ENCODE measurements around the gene CRTC1. TPM values are rescaled to one million over a fixed set of nuclear protein-coding genes. Genes with fewer than 3 reads are reported as not detected.

CRTC1 gene
- total and polyA plus RNA-seq, 5 donors = 9.2 to 15.1 (median 12.9) TPM

- ATAC-seq = peak; percentile 79 to 85
- H3K27ac ChIP-seq (ENCODE audit: low read length) = no peak overlapping the region
- WGBS = 46% methylated on average over 38 of the region's 38 CpGs
- DNase-seq = peak; percentile 80 to 95 (median 93)
- H3K4me3 ChIP-seq (ENCODE audit: low read length) = no peak overlapping the region
- no peaks in the 10 kb centered on the region for H3K27me3 ChIP-seq (ENCODE audit: control insufficient read depth, insufficient read depth)
- intact Hi-C loops (cut with DNase I) = no loop called here
- no peaks in the 10 kb centered on the region for H3K9me3 ChIP-seq (ENCODE audit: control insufficient read depth, low read length)
- peaks cover 14% of the 10 kb centered on the region for H3K4me1 ChIP-seq (ENCODE audit: control insufficient read depth, insufficient read depth, low read length)
Observed at GRCh38 chr19:18742838-18743783, 59.6 kb downstream of the CRTC1 start.

DNA sequence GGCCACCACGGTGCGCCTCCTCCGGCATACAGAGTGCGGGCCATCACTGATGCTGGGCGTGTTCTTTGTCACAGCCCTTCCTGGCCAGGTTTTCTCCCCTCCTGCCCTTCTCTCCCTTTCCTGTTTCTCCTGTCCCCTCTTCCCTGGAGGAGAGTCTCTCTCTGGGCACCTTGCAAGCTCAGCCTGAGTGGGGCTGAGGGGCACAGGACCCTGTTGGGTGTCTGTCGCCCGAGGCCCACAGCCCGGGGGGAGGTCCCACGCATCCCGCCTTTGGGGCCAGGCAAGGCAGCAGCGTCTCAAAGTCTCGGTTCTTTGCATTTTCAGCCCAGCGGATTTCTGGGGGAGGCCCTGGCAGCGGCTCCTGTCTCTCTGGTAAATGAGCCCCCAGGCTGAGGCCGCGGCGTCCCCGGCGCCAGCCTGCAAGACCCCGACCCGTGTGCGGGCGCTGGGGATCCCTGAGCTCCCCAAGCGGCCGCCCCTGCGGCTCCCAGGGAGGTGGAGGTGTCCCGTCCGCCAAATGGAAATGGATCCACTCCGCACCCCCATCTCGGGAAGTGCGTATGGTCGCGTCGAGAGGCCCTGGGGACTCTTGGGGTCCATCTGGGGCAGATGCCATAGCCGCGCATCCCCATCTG lies 60.4 kb downstream of the CRTC1 start:
- intact Hi-C loops (cut with DNase I) = no loop called here
- no peak overlapping the region for H3K27ac ChIP-seq (ENCODE audit: low read length)

GRCh38 chr19:18745012-18745735 lies 61.7 kb downstream of the CRTC1 start:
- H3K27ac ChIP-seq (ENCODE audit: low read length) = no peak overlapping the region
- WGBS = 83% methylated on average over 26 of the region's 26 CpGs
- H3K4me1 ChIP-seq (ENCODE audit: control insufficient read depth, insufficient read depth, low read length) = peaks cover 14% of the 10 kb centered on the region
- DNase-seq = no peak
- intact Hi-C loops (cut with DNase I) = no loop called here
- no peak overlapping the region for H3K4me3 ChIP-seq (ENCODE audit: low read length)
- ATAC-seq = no peak
- no peaks in the 10 kb centered on the region for H3K9me3 ChIP-seq (ENCODE audit: control insufficient read depth, low read length)
- H3K27me3 ChIP-seq (ENCODE audit: control insufficient read depth, insufficient read depth) = no peaks in the 10 kb centered on the region

More for the DNA sequence above, 60.4 kb downstream of the CRTC1 start:
- Histone ChIP-seq H3K4me3 (ENCODE audit: low read length) (no peak overlapping the region), H3K9me3 (ENCODE audit: control insufficient read depth, low read length) (no peaks in the 10 kb centered on the region), H3K27me3 (ENCODE audit: control insufficient read depth, insufficient read depth) (no peaks in the 10 kb centered on the region), H3K4me1 (ENCODE audit: control insufficient read depth, insufficient read depth, low read length) (peaks cover 14% of the 10 kb centered on the region)
- ATAC-seq = no peak
- DNase-seq = no peak
- WGBS = 86% methylated on average over 36 of the region's 36 CpGs

DNA sequence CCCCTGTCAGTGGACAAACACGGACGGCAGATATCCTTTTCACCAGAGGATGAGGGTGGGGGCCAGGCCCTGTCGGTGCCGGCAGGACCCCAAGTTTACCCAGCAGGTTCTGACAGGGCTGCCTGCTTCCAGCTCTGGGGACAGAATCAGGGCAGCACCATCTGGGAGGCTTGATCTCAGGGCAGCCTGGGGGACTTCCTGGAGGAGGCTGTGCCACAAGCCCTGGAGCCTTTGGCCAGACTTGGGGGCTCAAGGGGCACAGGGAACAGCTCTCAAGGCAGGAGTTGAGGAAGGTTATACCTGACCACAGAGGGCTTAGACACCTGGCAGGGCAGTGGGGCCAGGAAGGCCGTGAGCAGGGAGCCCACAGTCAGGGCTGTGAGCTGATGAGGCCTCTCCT lies 62.5 kb downstream of the CRTC1 start:
- H3K4me3 ChIP-seq (ENCODE audit: low read length) = no peak overlapping the region
- 83% methylated on average over 5 of the region's 5 CpGs for WGBS
- ATAC-seq (no peak), DNase-seq (no peak)
- intact Hi-C loops (cut with DNase I) = no loop called here
- no peak overlapping the region for H3K27ac ChIP-seq (ENCODE audit: low read length)
- H3K4me1 ChIP-seq (ENCODE audit: control insufficient read depth, insufficient read depth, low read length) = peaks cover 14% of the 10 kb centered on the region
- no peaks in the 10 kb centered on the region for H3K9me3 ChIP-seq (ENCODE audit: control insufficient read depth, low read length)
- no peaks in the 10 kb centered on the region for H3K27me3 ChIP-seq (ENCODE audit: control insufficient read depth, insufficient read depth)

- no peaks in the 10 kb centered on the region for H3K27me3 ChIP-seq (ENCODE audit: control insufficient read depth, insufficient read depth)
- WGBS = 56% methylated on average over 29 of the region's 29 CpGs
- no peak overlapping the region for H3K4me3 ChIP-seq (ENCODE audit: low read length)
- H3K9me3 ChIP-seq (ENCODE audit: control insufficient read depth, low read length) = no peaks in the 10 kb centered on the region
- DNase-seq = peak in 1 of 3 donors; percentile 67
- no peak overlapping the region for H3K27ac ChIP-seq (ENCODE audit: low read length)
- peaks cover 8% of the 10 kb centered on the region for H3K4me1 ChIP-seq (ENCODE audit: control insufficient read depth, insufficient read depth, low read length)
- ATAC-seq = no peak
- intact Hi-C loops (cut with DNase I) = no loop called here
Observed at GRCh38 chr19:18746401-18747325, 63.2 kb downstream of the CRTC1 start.

DNA sequence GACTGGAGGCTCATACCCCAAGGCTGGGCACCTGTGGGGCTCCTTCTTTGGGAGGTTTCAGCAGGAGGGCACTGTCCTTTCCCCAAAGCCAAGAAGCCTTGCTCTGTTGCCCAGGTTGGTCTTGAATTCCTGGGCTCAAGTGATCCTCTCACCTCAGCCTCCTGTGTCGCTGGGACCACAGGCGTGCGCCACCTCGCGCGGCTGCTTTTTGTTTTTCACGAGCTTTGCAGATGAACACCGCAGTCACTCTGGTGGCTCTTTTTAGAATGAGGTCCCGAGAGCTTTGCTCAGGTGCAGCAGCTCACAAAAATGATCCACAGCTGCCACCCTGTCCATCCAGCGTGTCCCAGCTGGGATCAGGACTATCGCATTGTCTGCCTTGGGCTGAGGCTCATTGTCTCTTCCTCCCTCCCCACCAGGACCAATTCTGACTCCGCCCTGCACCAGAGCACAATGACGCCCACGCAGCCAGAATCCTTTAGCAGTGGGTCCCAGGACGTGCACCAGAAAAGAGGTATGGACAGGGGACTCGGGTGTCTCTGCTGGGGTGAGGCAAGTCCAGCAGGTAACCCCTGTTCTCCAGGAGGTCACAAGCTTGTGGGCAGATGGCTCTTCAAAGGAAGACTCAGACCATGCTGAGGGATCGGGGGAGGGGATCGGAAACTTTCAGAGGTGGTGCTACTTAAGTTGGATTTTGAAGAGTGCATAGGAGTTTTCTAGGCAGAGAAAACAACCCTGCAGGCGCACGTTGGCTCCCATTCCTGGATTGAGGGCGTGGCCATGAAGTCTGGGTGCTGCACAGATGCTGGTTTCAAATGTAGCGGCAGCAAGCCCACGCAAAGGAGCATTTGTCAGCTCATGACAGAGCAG lies 66.1 kb downstream of the CRTC1 start:
- H3K9me3 ChIP-seq (ENCODE audit: control insufficient read depth, low read length) = no peaks in the 10 kb centered on the region
- no peaks in the 10 kb centered on the region for H3K27me3 ChIP-seq (ENCODE audit: control insufficient read depth, insufficient read depth)
- ATAC-seq (no peak), DNase-seq (no peak)
- no peaks in the 10 kb centered on the region for H3K4me1 ChIP-seq (ENCODE audit: control insufficient read depth, insufficient read depth, low read length)
- intact Hi-C loops (cut with DNase I) = no loop called here
- H3K27ac ChIP-seq (ENCODE audit: low read length) = no peak overlapping the region
- 94% methylated on average over 23 of the region's 23 CpGs for WGBS
- H3K4me3 ChIP-seq (ENCODE audit: low read length) = no peak overlapping the region

GRCh38 chr19:18750295-18750970 lies 67.0 kb downstream of the CRTC1 start:
- WGBS = 94% methylated on average over 19 of the region's 19 CpGs
- no peak overlapping the region for H3K4me3 ChIP-seq (ENCODE audit: low read length)
- no peaks in the 10 kb centered on the region for H3K27me3 ChIP-seq (ENCODE audit: control insufficient read depth, insufficient read depth)
- H3K9me3 ChIP-seq (ENCODE audit: control insufficient read depth, low read length) = no peaks in the 10 kb centered on the region
- H3K27ac ChIP-seq (ENCODE audit: low read length) = no peak overlapping the region
- H3K4me1 ChIP-seq (ENCODE audit: control insufficient read depth, insufficient read depth, low read length) = no peaks in the 10 kb centered on the region
- intact Hi-C loops (cut with DNase I) = no loop called here
- ATAC-seq (no peak), DNase-seq (no peak)

GRCh38 chr19:18751571-18751970 lies 68.1 kb downstream of the CRTC1 start:
- intact Hi-C loops (cut with DNase I) = no loop called here
- Histone ChIP-seq H3K27me3 (ENCODE audit: control insufficient read depth, insufficient read depth) (no peaks in the 10 kb centered on the region), H3K27ac (ENCODE audit: low read length) (no peak overlapping the region), H3K4me3 (ENCODE audit: low read length) (no peak overlapping the region), H3K4me1 (ENCODE audit: control insufficient read depth, insufficient read depth, low read length) (no peaks in the 10 kb centered on the region), H3K9me3 (ENCODE audit: control insufficient read depth, low read length) (no peaks in the 10 kb centered on the region)
- 94% methylated on average over 10 of the region's 10 CpGs for WGBS
- ATAC-seq (no peak), DNase-seq (no peak)

DNA sequence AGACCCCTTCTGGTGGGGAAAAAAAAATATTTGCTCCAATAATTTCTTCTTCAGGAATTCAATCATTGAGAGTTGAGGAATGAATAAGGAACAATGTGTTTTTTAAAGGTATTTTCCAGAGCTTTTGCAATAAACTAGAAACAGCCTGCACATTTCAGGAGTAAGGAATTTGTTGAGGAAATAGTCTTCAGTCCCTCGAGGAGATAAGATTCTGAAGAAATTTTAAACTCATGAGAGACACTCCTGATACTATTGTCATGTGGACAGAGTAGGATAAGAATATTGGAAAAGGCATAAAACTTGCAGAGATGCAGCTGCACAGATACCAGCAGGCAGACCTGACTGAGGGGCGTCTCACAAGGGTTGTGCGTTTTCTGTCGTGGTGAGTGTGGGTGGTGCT lies 71.0 kb downstream of the CRTC1 start:
- Histone ChIP-seq H3K27ac (ENCODE audit: low read length) (no peak overlapping the region), H3K9me3 (ENCODE audit: control insufficient read depth, low read length) (no peaks in the 10 kb centered on the region), H3K4me1 (ENCODE audit: control insufficient read depth, insufficient read depth, low read length) (no peaks in the 10 kb centered on the region), H3K4me3 (ENCODE audit: low read length) (no peak overlapping the region), H3K27me3 (ENCODE audit: control insufficient read depth, insufficient read depth) (no peaks in the 10 kb centered on the region)
- ATAC-seq = no peak
- intact Hi-C loops (cut with DNase I) = no loop called here
- WGBS = 74% methylated on average over 4 of the region's 4 CpGs
- no peak for DNase-seq

Measured in right cardiac atrium (tissue), 5 donors.